Gastroesophageal sphincter (tissue), 4 donors: ENCODE results near the gene PELI2. TPM values are rescaled to one million over a fixed set of nuclear protein-coding genes. Genes with fewer than 3 reads are reported as not detected.

ENCODE experiments used
- ATAC-seq: fragments of 150-250 bp; one replicate; pipeline ENCODE4 v1.9.1; 2016; ENCODE audit warnings: mild to moderate bottlenecking, moderate library complexity
- H3K27ac ChIP-seq, 4 donors: fragments of 200-600 bp; sonication (generic) in 3 of 4; 1 replicate in 3 of 4; 2 replicates in 1 of 4; pipeline ENCODE4 v1.5.1; 2016 to 2019
- H3K27me3 ChIP-seq: fragments of 200-600 bp; sonication (generic); one replicate; pipeline ENCODE4 v1.5.1; 2019
- H3K36me3 ChIP-seq, 2 donors: fragments of 200-600 bp; sonication (generic); one replicate each; pipeline ENCODE4 v1.5.1; 2019; ENCODE audit warnings: control low read depth in 1 of 2
- H3K4me1 ChIP-seq, 3 donors: fragments of 200-600 bp; sonication (generic); 1 replicate in 2 of 3; 2 replicates in 1 of 3; pipeline ENCODE4 v1.5.1; 2016 to 2019; ENCODE audit warnings: control low read depth in 2 of 3
- H3K4me3 ChIP-seq, 2 donors: fragments of 200-600 bp; sonication (generic); one replicate each; pipeline ENCODE4 v1.5.1; 2019; ENCODE audit warnings: mild to moderate bottlenecking in 1 of 2, moderate library complexity in 1 of 2
- H3K9me3 ChIP-seq, 3 donors: fragments of 200-600 bp; sonication (generic); one replicate each; pipeline ENCODE4 v1.5.1; 2017 to 2019; ENCODE audit warnings: control low read depth in 2 of 3
- EP300 ChIP-seq: sonication (generic); formaldehyde crosslinking; IDR thresholded peaks from one replicate; pipeline ENCODE4 v1.6.1; 2017; ENCODE audit warnings: antibody characterized with exemption, mild to moderate bottlenecking
- POLR2A ChIP-seq, 2 donors: fragments of 450-650 bp; IDR thresholded peaks; one replicate each; pipeline ENCODE4 v1.6.1; 2017; ENCODE audit warnings: antibody characterized with exemption in 2 of 2, mild to moderate bottlenecking in 2 of 2, moderate library complexity in 1 of 2
- POLR2AphosphoS5 ChIP-seq: sonication (generic); formaldehyde crosslinking; IDR thresholded peaks from one replicate; pipeline ENCODE4 v1.6.1; 2017; ENCODE audit warnings: antibody characterized with exemption
- WGBS, 2 donors: methylation state at CpG; one replicate each; pipeline ENCODE4 v1.1.5; 2018; ENCODE audit warnings: low coverage in 1 of 2; 5-methylcytosine and 5-hydroxymethylcytosine counted together
- total RNA-seq, 4 donors: library from RNA; depleted of rRNA; stranded (reverse); fragments of >200 nt; gene quantifications; one replicate each; pipeline ENCODE4 v1.1.0, GENCODE V29; 2016
- TF ChIP-seq, protein P1 (sequence below), 4 experiments: fragments of 200-600 bp in 2 of 4; fragments of 450-650 bp in 2 of 4; sonication (generic) in 1 of 4; IDR thresholded peaks; one replicate each; pipeline ENCODE4 v1.5.1; 2017 to 2019; ENCODE audit warnings: antibody characterized with exemption in 4 of 4, mild to moderate bottlenecking in 2 of 4, moderate library complexity in 2 of 4

PELI2 gene
- total RNA-seq, 4 donors from 2014 or later = 10.5 to 30.0 (median 12.3) TPM

DNA sequence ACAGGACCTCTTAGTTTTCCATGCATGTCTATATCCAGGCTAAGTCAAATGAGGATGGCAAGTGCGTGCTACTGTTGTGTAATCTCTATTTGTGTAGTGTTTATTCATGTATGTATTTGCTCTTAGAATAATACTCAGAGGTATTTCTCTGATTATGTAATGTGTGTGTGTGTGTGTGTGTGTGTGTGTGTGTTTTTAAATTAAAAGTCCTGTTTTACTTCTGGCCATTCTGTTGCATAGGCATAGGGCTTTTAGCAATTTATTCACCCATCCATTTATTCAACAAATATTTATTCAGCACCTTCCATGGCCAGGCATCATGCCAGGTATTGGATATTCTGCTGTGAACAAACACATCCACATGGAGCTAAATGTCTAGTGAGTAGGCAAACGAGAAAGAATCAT lies 63.5 kb downstream of the PELI2 start:
- 89 to 91% methylated on average over 2 of the region's 2 CpGs for WGBS, 2 donors
- H3K27me3 ChIP-seq = no peaks in the 10 kb centered on the region
- no peak overlapping the region for H3K4me3 ChIP-seq
- TF ChIP-seq EP300 (no peak), POLR2A (IDR thresholded peaks at IDR 0.05) (no peak), POLR2AphosphoS5 (no peak)
- TF ChIP-seq, protein P1, sequence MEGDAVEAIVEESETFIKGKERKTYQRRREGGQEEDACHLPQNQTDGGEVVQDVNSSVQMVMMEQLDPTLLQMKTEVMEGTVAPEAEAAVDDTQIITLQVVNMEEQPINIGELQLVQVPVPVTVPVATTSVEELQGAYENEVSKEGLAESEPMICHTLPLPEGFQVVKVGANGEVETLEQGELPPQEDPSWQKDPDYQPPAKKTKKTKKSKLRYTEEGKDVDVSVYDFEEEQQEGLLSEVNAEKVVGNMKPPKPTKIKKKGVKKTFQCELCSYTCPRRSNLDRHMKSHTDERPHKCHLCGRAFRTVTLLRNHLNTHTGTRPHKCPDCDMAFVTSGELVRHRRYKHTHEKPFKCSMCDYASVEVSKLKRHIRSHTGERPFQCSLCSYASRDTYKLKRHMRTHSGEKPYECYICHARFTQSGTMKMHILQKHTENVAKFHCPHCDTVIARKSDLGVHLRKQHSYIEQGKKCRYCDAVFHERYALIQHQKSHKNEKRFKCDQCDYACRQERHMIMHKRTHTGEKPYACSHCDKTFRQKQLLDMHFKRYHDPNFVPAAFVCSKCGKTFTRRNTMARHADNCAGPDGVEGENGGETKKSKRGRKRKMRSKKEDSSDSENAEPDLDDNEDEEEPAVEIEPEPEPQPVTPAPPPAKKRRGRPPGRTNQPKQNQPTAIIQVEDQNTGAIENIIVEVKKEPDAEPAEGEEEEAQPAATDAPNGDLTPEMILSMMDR (IDR thresholded peaks at IDR 0.05) = no peak
- H3K4me1 ChIP-seq = peaks cover 0 to 5% (median 4%) of the 10 kb centered on the region in 3 donors
- no peaks in the 10 kb centered on the region for H3K9me3 ChIP-seq
- ATAC-seq = no peak
- peaks cover 0 to 3% of the 10 kb centered on the region in 2 donors for H3K36me3 ChIP-seq
- no peak overlapping the region for H3K27ac ChIP-seq

DNA sequence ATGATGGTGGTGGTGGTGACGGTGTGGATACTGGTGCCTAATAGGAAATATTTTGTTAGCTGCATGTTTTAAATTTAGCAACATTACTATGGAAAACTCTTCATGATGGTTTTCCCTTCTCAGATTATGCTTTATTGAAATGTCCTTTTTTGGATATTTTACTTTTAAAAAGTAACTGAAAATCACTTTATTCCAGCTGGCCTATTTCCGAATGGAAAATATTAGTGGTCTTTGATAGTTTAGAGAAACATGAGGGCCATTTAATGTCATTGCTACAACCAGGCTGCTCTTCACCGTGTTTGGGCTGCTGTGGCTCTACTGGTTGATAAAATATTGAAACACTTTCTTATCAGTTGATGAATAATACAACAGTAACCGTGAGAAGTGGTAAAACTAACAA lies 64.2 kb downstream of the PELI2 start:
- Histone ChIP-seq H3K4me1 (peaks cover 0 to 5% (median 0%) of the 10 kb centered on the region in 3 donors), H3K36me3 (peaks cover 0 to 3% of the 10 kb centered on the region in 2 donors), H3K27ac (no peak overlapping the region), H3K9me3 (no peaks in the 10 kb centered on the region), H3K27me3 (no peaks in the 10 kb centered on the region), H3K4me3 (no peak overlapping the region)
- 62 to 79% methylated on average over 4 of the region's 4 CpGs for WGBS, 2 donors
- TF ChIP-seq, protein P1 (IDR thresholded peaks at IDR 0.05) = no peak
- TF ChIP-seq EP300 (no peak), POLR2A (IDR thresholded peaks at IDR 0.05) (no peak), POLR2AphosphoS5 (no peak)
- ATAC-seq = no peak

GRCh38 chr14:56183631-56184157 lies 65.5 kb downstream of the PELI2 start:
- no peak for TF ChIP-seq POLR2A (IDR thresholded peaks at IDR 0.05)
- TF ChIP-seq, protein P1 (IDR thresholded peaks at IDR 0.05) = no peak
- no peak for TF ChIP-seq EP300
- no peak for TF ChIP-seq POLR2AphosphoS5
- H3K4me3 ChIP-seq = no peak overlapping the region
- H3K36me3 ChIP-seq = no peaks in the 10 kb centered on the region
- WGBS, 2 donors = 76 to 80% methylated on average over 2 of the region's 2 CpGs
- no peaks in the 10 kb centered on the region for H3K9me3 ChIP-seq
- no peaks in the 10 kb centered on the region for H3K4me1 ChIP-seq
- no peak for ATAC-seq
- no peaks in the 10 kb centered on the region for H3K27me3 ChIP-seq
- H3K27ac ChIP-seq = no peak overlapping the region

DNA sequence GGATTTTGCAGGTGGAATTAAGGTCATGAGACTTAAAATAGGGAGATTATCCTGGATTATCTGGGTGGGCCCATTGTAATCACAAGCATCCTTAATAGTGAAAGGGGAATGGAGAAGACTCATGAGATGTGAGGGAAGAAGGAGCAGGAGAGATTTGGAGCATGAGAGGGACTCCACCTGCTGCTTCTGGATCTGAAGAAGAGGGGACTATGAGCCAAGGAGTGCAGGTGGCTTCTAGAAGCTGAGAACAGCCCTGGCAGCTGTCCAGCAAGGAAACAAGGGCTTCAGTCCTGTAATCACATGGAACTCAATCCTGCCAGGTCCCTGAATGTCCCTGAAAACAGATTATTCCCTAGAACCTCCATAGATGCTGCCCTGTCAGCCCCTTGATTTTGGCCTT lies 67.8 kb downstream of the PELI2 start:
- Histone ChIP-seq H3K27me3 (no peaks in the 10 kb centered on the region), H3K9me3 (no peaks in the 10 kb centered on the region), H3K4me1 (no peaks in the 10 kb centered on the region), H3K4me3 (no peak overlapping the region), H3K27ac (no peak overlapping the region), H3K36me3 (no peaks in the 10 kb centered on the region)
- no peak for TF ChIP-seq POLR2AphosphoS5
- TF ChIP-seq, protein P1 (IDR thresholded peaks at IDR 0.05) = no peak
- ATAC-seq = no peak

- H3K27me3 ChIP-seq = no peaks in the 10 kb centered on the region
- ATAC-seq = no peak
- H3K4me3 ChIP-seq = no peak overlapping the region
- H3K27ac ChIP-seq = no peak overlapping the region
- 81 to 100% methylated on average over 2 to 4 of the region's 11 CpGs for WGBS, 2 donors
- TF ChIP-seq, protein P1 (IDR thresholded peaks at IDR 0.05) = no peak
- TF ChIP-seq EP300 (no peak), POLR2AphosphoS5 (no peak), POLR2A (IDR thresholded peaks at IDR 0.05) (no peak)
- no peaks in the 10 kb centered on the region for H3K9me3 ChIP-seq
- no peaks in the 10 kb centered on the region for H3K4me1 ChIP-seq
- no peaks in the 10 kb centered on the region for H3K36me3 ChIP-seq
Measured at GRCh38 chr14:56187736-56188135, 69.5 kb downstream of the PELI2 start.
